Measurements from ENCODE around the gene TKT. TPM values are rescaled to one million over a fixed set of nuclear protein-coding genes. Genes with fewer than 3 reads are reported as not detected.

TKT gene
- total RNA-seq, 1 experiment from 2014 or later: 650 TPM

- no peak overlapping the region for H3K14ac ChIP-seq (ENCODE audit: insufficient read depth, low read length)
- peaks cover 11% of the 10 kb centered on the region; the same call in 1 of the 2 replicates for H3K4me1 ChIP-seq (ENCODE audit: insufficient read depth, low read length)
- no peak overlapping the region for H2AK5ac ChIP-seq (ENCODE audit: insufficient read length, low read length)
- no peak overlapping the region for H3K4ac ChIP-seq (ENCODE audit: low read depth, low read length)
- Mint-ChIP-seq H3K9me3 (no peaks in the 10 kb centered on the region), H3K4me1 (peaks cover 31% of the 10 kb centered on the region in 2 experiments), H3K27ac (peak overlapping the region in 1 of 3 experiments; percentile 81; a peak in 3 of 7 replicates), H3K36me3 (ENCODE audit: insufficient read depth in 1 of 3, low read depth in 3 of 3) (peaks cover 45 to 66% (median 61%) of the 10 kb centered on the region in 3 experiments), H3K27me3 (ENCODE audit: low read depth) (no peaks in the 10 kb centered on the region), H3K4me3 (no peak overlapping the region)
- H3K9me3 ChIP-seq (ENCODE audit: control insufficient read depth, low read depth, low read length): no peaks in the 10 kb centered on the region
- H3K9ac ChIP-seq (ENCODE audit: extremely low read depth, insufficient read length, low read length): no peak overlapping the region
- no peak overlapping the region for H3K18ac ChIP-seq (ENCODE audit: insufficient read length, low read depth, low read length)
- WGBS (ENCODE audit: extremely low coverage, insufficient read length, low lambda C conversion rate): no CpG with 5 or more reads among the region's 4 CpGs
- TF ChIP-seq CTCF (conservative IDR thresholded peaks at IDR 0.05): no peak
- H3K27ac ChIP-seq (ENCODE audit: insufficient read length, low read depth, low read length): no peak overlapping the region
- no peak overlapping the region for H3K23ac ChIP-seq (ENCODE audit: insufficient read length, low read depth, low read length)
- H3K23me2 ChIP-seq (ENCODE audit: insufficient read length, low read depth, low read length, poor library complexity, severe bottlenecking): peaks cover 2% of the 10 kb centered on the region
- no peak overlapping the region for H2BK12ac ChIP-seq (ENCODE audit: insufficient read length, low read depth, low read length)
- H2BK15ac ChIP-seq (ENCODE audit: low read depth, low read length): no peak overlapping the region
- H3T11ph ChIP-seq (ENCODE audit: low read length): no peak overlapping the region
- no peak overlapping the region for H4K8ac ChIP-seq (replicated peaks; ENCODE audit: insufficient read length, low read depth, low read length)
- no peak overlapping the region for H2AFZ ChIP-seq (ENCODE audit: low read length)
- no peak overlapping the region for H4K91ac ChIP-seq (ENCODE audit: insufficient read length, low read depth, low read length)
- no peak overlapping the region for H2BK5ac ChIP-seq (ENCODE audit: insufficient read length, low read length)
- DNase-seq: no peak
- H2BK20ac ChIP-seq (ENCODE audit: low read depth, low read length, poor library complexity, severe bottlenecking): no peak overlapping the region
- no peak overlapping the region for H4K5ac ChIP-seq (ENCODE audit: insufficient read length, low read depth, low read length)
- H3K27me3 ChIP-seq (ENCODE audit: insufficient read depth, low read length): no peaks in the 10 kb centered on the region
- no peak overlapping the region for H3K4me2 ChIP-seq (ENCODE audit: insufficient read depth, insufficient read length, low read length)
- peaks cover 54% of the 10 kb centered on the region for H3K79me2 ChIP-seq (ENCODE audit: insufficient read depth, low read length)
- no peak overlapping the region for H2BK120ac ChIP-seq (ENCODE audit: low read depth, low read length, poor library complexity, severe bottlenecking)
- no peak overlapping the region for H3K56ac ChIP-seq (ENCODE audit: insufficient read length, low read depth, low read length)
- peaks cover 30% of the 10 kb centered on the region for H3K79me1 ChIP-seq (ENCODE audit: insufficient read depth, low read depth, low read length, poor library complexity, severe bottlenecking)
- no peaks in the 10 kb centered on the region for H4K20me1 ChIP-seq (ENCODE audit: control insufficient read depth, insufficient read depth, insufficient read length)
Measured at GRCh38 chr3:53242642-53243041, 13.2 kb downstream of the TKT start.
